Stimulated activated CD8-positive, alpha-beta memory T cell treated with anti-CD3 and anti-CD28 coated beads, Interleukin-12 subunit alpha, Interleukin-12 subunit beta, amount 100 ng/mL, for 1 hour (primary cell): Measurements from ENCODE around the gene MLLT1.

ENCODE experiments used
- DNase-seq: peaks from one replicate; pipeline ENCODE4 v3.0.0-alpha.2; 2020; ENCODE audit warnings: low read depth

Gene MLLT1

DNA sequence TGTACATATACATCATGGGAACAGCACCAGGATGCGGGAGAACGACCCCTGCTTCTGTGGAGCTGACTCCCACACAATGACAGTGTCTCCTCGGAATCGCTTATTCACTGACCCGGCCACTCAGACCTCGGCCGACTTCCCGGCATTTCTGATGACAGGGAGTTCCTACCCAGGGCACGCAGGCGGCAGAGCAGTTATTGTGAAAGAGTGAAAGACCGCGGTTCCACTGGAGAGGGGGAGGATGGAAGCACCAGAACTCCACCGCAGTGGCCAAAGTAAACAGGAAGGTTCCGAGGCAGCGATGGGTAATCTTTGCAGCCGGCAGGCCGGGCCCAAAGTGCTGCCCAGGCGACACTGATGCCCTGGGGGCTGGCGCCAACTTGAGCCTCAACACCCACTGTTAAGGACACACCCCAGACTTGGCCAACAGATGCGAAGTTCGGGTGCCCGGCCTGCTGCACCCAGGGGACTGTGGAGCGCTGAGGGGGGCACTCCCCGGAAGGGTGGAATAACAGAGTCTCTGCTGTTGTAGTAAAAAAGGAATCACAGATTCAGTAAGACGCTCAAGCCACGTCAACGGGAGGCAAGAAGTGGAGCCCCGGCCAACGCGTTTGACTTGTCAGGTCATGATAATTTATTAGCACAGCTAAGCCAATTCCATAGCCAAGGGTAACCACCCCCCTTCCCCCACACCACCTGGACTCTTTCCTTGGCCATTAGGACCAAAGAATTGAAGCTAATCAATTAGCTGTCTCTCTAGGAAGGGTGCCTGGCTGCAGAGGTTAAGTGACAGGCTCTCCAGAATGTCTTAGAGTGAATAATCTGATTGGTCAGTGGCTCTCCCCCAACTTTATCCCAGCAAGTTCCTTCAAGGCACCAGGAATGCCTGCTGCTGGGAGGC, 5.8 kb downstream of the MLLT1 start:
- DNase-seq: no peak

DNA sequence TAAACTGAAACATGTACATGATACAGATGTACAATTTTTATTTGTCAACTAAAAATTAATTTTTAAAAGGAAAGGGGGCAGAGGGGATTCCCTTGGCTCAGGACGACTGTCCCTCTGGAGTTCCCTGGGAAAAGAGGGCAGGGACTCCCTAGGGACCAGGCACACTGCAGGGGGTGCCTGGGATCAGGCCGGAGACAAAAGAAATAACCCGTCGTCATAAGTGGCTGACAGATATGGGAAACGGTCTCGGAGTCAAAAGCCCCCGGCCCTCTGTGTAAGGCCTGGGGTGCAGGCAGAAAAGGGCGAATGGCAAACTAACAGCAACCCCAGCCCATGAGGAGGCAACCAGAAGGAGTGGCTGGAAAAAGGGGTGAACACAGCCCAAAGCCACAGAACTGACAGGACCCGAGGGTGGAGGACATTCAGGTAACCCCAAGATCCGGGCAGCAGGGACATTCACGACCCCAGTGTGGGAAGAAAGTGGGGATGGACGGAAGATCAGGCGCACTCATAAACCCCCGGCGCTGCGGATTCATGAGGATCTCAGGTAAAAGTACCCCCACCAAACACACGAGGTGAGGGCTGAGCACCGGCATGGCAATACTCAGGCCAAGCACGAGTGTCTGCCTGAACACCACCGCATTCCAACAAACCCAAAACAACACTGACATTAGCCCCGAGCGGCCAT, 6.7 kb downstream of the MLLT1 start:
- no peak for DNase-seq

DNA sequence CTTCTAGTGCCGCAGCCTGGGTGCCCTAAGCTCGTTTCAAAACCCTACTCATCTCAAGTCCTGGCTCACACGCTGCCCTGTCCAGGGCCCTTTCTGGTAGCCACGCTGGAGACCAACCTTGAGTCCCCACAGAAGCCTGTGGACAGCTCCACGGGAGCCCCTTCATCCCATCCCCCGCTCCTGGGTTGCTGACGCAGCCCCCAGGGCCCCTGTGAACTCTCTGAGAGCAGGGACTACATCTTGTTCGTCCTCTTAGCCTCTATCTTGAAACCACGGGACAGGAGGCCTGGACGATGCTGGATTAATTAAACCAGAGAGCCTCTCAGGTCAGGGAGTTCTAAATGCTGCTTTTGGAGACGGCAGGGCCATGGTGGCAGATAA, 7.4 kb downstream of the MLLT1 start:
- DNase-seq: no peak

DNA sequence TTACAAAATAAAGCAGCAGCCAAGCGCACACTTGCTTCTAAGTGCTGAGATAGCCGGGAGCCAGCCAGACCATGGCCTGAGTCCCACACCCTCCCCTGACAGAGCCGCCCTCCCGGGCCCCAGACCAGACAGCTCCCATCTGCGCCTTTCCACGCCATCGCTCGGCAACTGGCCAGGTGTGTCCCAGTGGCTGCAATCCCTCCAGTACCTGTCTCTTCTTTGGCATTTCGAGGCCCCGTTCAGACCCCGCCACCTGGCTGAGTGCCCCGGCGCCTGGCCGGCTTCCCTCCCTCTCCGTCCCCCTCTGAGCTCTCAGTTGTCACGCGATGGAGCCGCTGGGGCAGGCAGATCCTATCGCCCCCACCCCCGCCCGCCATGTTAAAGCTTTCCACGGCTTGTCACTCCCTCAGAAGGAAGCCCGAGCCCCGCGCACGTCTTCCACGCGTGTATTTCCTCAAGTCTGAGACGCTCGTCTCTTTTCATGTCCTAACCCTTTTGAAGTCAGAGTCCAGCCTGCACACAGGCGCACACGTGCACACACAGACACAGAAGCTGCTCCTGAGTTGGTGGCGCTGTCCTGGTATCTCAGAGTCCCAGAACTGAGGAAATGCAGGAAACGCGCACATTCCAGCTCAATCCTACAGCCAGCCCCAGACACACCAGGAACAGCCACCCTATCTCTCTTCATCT, 7.9 kb downstream of the MLLT1 start:
- DNase-seq: no peak

DNA sequence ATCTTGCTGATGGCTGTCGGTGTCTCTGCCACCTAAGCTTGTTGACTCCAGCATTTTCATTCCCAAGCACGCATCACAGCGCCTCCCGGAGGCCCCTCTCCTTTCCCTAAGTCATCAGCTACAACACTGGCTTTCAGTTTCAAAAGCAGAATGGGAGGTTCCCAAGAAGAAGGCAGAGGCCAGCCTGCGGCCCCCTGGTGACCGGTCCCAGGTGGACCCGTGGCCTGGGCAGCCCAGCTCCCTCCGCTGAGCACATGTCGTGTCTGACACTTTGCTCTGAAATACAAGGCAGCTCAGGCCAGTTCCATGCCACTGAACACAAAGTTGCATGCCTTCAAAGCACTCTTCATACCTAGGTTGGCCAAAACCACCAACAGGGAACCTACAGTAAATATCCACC, 8.5 kb downstream of the MLLT1 start:
- no peak for DNase-seq

DNA sequence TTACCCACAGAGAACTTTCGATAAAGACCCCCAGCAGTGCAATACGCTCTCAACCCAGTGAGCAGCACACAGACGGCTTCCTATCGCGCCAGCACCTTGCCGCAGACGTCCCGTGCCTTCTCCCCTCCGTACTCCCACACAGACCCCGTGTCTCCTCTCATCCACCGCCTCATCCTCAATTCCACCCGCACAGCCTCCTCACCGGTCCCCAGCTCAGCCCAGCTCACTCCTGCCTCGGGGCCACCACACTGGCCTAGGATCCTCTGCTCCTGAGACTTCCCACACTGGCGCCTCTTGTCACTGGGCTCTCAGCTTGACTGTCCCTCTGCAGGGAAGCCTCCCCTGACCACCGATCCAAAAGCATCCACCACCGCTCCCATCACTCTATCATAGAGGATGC, 9.0 kb downstream of the MLLT1 start:
- no peak for DNase-seq

DNA sequence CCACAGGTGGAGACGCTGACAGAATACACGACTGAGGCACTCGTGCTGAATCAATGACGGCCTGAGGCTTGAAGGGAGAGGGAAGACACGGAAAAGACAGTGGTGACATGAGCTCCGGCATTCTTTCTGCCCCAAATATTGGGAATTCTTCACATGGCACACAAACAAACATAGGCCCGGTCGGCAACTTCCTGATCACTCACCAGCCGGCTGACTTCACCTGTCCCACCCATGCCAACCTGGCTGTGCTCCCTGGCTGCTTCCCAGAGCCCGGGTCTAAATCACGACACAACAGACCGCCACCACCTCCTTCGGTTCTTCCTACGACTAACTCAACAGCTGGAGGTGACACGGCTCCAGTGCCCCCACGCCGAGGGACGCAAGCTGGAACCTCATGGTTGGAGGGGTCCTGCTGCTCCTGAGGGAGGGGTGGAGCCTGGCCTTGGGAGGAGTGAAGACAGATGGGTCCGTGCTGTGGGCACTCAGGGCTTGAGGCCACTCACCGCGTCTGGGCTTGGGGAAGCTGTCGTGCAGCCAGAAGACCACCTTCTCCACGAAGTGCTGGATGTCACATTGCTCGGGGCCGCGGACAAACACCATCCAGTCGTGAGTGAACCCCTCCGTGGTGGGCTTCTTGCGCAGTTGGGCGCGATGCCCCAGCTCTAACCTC, 9.6 kb downstream of the MLLT1 start:
- no peak for DNase-seq

DNA sequence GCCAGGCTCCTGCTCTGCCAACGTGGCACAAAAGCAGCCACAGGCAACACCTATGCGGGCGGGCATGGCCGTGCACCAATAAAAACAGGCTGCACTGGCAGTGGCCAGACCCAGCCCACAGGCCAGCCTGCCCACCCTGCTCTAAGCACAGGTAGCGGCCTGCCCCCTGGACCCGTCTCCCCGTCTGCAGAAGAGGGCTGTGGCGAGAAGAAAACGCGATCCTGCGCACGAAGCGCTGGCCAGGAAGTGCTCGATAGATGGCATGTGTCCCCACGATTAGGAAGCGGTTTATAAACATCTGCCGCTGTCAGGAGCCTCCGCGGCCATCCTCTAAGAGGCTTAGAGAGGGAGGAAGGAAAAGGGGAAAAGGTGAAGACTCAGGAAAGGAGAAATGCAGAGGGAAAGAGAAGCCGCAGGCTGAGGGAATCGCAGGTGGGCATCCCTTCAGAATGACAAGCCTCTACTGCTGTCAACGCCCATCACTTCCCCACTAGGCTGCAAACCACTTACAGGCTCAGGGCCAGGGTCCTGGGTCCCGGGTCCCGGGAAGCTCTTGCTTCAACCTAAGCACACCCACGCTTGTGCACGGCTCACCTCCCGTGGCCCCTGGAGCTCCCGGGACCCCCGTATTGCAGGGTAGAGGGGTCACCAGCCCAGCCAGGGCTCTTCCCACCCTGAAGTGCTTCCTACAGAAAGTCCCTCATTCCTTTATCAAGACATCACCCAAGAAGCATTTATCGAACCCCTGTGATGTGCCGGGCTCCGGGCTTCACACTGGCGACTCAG, 10.5 kb downstream of the MLLT1 start:
- DNase-seq: no peak

DNA sequence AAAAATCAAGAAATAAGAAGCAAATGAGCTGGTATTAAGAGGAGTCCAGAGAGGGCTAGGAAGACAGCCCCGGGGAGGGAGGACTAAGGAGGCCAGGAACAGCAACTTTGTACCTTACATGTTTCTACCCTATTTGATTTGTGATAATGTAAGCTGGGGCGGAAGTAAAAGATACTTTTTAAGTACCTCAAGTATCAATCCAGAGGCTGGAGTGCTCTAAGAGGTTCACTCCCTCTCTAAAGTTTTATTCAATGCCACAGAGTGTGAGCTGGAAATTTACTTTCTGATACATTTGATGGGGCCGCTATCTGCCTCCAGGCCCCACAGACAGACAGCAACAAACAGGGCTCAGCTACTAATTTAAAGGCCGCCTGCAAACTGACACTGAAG, 11.4 kb downstream of the MLLT1 start:
- no peak for DNase-seq

DNA sequence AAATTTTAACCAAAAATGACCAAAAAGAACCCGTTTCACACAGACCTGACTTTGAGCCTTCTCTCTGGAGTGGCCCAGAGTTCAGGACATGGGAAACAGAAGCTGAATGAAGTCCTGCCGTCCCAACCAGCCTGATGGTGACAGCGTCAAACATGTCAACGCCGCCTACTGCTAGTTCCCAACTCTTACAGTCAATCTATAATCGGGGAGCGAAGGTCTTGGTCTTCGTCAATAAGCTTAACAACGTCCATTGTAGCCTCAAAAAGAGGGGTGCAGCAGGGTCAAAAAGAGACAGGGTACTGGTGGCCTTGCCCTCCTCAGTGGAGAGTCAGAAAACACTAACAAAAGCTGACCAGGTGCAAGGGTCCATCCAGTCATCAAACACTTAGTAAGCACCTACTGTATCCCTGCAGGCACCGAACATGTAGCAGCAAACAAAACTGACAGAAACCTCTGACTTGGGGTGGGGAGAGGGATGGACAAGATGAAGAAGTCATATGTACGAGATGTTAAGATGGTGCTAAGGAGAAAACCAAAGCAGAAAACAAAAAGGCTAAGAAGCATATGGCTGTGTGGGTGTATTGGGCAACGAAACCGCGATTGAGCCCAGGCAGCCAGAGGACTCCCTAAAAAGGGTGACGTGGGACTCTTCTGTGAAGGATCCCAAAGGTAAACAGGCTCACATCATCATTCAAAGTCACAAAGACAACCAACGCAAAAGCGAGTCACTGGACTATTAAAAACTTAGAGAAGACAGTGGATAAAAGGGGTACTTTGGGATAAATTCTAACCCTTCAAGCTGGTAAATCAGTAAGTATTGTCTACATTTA, 12.0 kb downstream of the MLLT1 start:
- no peak for DNase-seq

DNA sequence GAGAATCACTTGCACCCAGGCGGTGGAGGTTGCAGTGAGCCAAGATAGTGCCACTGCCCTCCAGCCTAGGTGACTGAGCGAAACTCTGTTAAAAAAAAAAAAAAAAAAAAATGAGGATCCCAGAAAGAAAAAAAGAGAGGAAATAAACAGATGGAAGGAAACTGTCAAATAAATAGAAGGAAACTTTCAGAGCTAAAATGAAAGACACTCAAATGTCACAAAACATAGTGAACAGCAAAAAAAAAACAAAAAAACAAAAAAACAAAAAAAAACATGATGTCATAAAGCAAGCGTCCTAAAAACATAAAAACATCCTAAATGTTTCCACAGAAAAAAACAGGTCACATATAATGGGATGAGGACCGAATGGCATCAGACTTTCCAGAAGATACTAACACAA, 15.0 kb downstream of the MLLT1 start:
- DNase-seq: no peak

DNA sequence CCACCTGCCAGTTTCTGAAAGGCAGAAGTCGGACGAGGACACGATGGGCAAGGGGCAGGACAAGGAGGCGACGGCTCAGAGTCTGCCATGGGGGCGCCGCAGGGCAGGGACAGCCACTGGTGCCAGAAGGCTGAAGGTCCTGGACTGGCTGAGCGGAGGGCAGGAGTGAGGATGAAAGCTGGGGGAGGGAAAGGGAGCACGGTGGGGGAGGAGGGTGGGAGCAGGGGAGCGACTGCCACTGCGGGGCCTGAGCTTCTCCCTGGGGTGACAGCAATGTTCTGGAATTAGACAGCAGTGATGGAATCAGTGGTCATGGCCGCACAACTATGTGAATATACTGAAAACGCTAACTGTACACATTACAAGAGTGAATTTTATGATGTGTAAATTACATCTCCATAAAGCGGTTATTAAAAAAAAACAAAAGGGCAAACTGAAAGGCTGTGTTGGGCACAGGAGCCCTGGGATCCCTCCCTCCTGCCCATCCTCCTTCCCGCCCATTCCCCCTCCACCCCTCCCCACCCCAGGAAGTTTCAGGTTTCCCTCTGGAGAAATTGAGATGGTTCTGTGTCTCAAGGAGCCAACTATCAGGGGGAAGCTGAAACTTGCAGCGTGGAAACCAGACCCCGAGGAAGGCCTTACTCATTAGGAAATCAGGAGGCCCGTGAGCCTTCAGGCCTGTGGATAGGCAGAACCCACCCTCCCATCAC, 15.9 kb downstream of the MLLT1 start:
- no peak for DNase-seq

DNA sequence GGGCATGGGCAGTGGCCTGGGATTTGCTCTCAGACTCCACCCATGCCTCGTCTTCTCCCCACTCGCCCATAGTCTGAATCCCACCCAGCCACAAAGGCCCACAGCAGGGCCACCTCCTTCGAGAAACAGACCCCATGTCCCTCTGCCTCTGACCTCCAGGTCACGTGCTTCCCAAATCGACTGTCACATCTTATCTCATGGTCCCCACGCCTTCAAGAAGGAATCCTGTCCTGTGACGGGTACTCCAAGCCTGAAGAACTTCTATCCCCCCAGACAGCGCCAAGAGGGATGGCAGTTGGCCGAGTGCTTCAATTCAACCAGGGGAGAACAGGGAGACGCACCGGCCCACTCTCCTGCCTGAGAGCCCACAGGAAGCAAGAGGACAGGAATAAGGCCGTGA, 16.5 kb downstream of the MLLT1 start:
- no peak for DNase-seq

DNA sequence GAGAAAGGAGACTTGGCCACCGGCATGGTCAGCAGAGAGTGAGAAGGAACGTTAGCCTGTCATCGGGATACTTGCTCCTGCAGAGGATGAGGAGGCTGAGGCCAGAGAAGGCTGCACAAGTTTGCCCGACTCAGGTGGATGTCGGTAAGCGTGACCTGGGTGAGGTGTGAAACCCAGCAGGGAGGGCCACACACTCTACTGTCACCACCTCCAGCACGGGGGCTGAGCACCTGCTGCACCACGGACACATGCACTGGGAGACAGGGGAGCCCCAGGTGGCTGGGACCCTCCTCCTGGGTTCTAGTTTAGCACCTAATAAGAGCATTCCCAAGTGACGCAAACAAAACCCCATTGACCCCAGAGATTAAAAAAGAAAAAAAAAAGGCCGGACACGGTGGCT, 17.3 kb downstream of the MLLT1 start:
- no peak for DNase-seq

DNA sequence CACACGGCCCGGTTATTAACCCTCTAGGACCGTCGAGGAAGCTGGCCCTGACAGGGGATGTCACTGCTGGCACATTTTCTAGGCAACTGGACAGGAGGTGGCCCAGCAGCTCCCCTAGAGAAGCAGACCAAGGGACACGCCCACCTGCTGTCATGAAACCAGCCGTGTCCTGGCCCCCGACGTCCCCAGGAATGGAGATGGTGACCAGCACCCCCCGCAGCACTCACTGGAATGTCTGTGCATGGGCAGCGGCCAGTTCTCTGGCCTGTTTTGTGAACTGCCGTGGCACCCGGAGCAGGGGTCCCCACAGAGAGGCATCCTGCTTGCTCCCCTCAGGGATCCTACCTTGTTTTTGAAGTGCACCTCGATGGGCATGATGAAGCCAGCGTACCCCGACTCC, 17.9 kb downstream of the MLLT1 start:
- DNase-seq: no peak

DNA sequence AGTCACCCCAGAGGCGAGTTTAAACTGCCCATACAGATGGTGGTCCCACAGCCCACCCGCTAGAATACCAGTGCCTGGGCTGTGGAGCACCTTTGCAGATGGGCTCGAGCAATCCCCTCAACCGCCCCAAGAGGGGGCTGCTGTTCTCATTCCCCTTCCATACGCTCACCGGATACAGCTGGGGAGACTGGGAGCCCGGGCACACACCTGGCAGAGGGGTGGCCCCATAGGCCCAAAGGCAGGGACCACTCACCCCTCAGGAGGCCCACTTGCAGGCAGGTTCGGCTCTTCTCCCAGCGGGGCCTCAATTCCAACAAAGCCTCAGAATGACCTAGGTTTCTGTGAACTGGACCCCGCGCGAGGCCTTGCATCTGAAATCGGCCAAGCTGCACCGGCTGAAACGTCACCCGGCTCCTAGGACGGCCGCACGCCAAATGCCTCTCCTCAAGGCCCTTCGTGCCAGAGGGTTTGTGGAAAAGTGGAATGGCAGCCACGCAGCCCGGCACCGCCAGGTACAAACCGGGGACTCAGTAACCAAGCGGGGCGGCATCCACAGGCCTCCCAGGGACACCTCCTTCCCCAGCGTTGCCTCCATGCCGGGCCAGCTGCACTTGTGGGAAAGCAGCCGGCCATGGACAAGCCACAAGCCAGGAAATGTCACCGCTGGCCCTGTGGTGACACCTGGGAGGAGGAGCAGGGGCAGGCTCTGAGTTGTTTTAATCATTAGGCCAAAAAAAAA, 18.7 kb downstream of the MLLT1 start:
- no peak for DNase-seq

DNA sequence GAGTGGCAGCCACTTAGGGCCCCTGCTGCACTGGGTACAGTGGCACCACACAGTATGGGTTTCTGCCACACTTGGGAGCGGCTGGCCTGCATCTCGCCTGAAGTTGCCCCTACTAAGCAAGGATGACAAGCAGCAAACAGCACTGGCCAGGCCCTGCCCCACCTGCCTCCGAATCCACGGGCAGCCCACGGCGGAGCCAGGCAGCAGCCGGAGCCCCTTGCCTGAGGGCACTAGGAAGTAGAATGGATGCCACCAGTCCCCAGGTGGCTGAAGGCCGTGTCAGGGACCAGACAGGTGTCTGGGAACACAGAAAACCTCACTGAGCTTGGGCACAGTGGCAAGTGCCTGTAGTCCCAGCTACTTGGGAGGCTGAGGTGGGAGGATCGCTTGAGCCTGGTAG, 19.4 kb downstream of the MLLT1 start:
- no peak for DNase-seq

DNA sequence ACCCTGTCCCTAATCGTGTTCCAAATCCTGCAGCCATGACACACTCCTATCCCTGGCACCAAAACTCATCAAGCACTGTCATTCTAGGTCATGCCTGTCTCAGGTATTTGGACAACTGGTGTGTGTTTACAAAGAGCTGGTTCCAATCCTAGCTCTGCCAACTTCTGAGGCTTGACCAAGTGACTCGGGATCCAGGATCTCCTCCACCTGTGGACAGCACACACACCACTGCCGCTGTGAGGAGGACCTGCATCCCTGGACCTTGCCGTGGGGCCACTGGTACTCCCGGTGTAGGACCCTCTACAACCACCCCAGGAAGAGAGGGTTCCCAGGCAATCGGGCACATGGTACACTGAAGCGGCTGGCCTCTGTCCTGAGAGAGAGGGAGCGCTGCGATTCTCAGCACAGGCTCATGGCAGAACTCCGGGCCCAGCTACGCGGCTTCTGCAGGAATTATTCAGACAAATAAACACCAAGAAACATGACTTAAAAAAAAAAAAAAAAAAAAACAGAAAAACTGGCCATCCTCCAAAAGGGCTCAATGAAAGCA, 20.4 kb downstream of the MLLT1 start:
- no peak for DNase-seq

DNA sequence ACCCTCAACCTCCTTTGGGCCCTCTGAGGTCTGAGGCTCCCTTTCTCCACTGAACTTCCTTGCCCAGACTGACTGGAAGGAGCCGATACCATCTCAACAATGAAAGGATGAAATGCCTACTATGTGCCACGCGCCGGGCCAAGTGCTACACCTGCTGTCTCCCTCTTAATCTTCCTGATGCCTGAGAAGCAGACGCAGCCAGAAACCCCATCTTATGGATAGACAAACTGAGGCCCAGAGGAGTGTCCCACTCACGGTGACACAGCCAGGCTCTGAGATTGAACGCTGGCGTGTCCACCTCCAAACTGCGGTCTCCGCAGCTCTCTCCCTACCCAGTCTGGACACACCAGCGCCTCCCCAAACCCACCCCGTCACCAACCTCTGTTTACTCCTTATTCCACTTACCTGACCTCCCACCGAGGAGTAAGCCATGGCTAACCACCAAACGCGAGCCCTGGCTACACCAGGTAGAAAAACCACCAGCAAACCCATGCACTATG, 20.9 kb downstream of the MLLT1 start:
- DNase-seq: no peak
